Lower lobe of right lung (tissue), 2 donors: ENCODE results near the gene RTL10. TPM values are rescaled to one million over a fixed set of nuclear protein-coding genes. Genes with fewer than 3 reads are reported as not detected.

ENCODE experiments used
- ATAC-seq, 2 donors: fragments of 200-7000 bp; cut with Tn5 transposase; one replicate each; pipeline ENCODE4 v1.9.1; 2020 to 2022; ENCODE audit warnings: mild to moderate bottlenecking in 2 of 2, moderate library complexity in 2 of 2
- DNase-seq: peaks from one replicate; pipeline ENCODE4 v3.0.0-alpha.2; 2020
- H3K27ac ChIP-seq: fragments of 200-600 bp; one replicate; pipeline ENCODE4 v1.8.0; 2022
- H3K27me3 ChIP-seq: fragments of 200-600 bp; one replicate; pipeline ENCODE4 v1.8.0; 2022; ENCODE audit warnings: low read depth
- H3K36me3 ChIP-seq: fragments of 200-600 bp; one replicate; pipeline ENCODE4 v1.8.0; 2022; ENCODE audit warnings: mild to moderate bottlenecking
- H3K4me1 ChIP-seq: fragments of 200-600 bp; one replicate; pipeline ENCODE4 v1.8.0; 2022
- H3K4me3 ChIP-seq: fragments of 200-600 bp; one replicate; pipeline ENCODE4 v1.8.0; 2022; ENCODE audit warnings: mild to moderate bottlenecking
- H3K9me3 ChIP-seq: fragments of 200-600 bp; one replicate; pipeline ENCODE4 v1.8.0; 2022
- CTCF ChIP-seq: fragments of 200-600 bp; IDR thresholded peaks from one replicate; pipeline ENCODE4 v1.8.0; 2022; ENCODE audit warnings: antibody characterized with exemption, mild to moderate bottlenecking
- intact Hi-C: fragments of 100-400 bp; cut with DNase I; formaldehyde crosslinking; loops from one replicate; pipeline ENCODE4 v1.11.0; 2022
- total RNA-seq: library from RNA; stranded (reverse); fragmentation: NEBNext Ultra II Directional; extraction: Animal tissue kit (Norgen Biotek cat#: 25700); gene quantifications from one replicate; pipeline ENCODE4 v1.2.1, GENCODE V29; 2021
- donor health status: DM: no; HTN: yes; CAD: no; lungs with severe emphysema.

Gene RTL10
- total RNA-seq, 1 donor from 2014 or later: 24.3 TPM

GRCh38 chr22:19875531-19876313 is 21.0 kb upstream of the RTL10 start:
- ATAC-seq (no peak), DNase-seq (peak; percentile 45)
- H3K4me3 ChIP-seq: no peak overlapping the region
- H3K27ac ChIP-seq: no peak overlapping the region
- H3K4me1 ChIP-seq: peaks cover 32% of the 10 kb centered on the region
- no peaks in the 10 kb centered on the region for H3K9me3 ChIP-seq
- intact Hi-C loops: no loop called here
- no peak for TF ChIP-seq CTCF
- H3K27me3 ChIP-seq: no peaks in the 10 kb centered on the region
- peaks cover 13% of the 10 kb centered on the region for H3K36me3 ChIP-seq

- TF ChIP-seq CTCF: no peak
- H3K36me3 ChIP-seq: peaks cover 13% of the 10 kb centered on the region
- H3K4me1 ChIP-seq: peaks cover 32% of the 10 kb centered on the region
- H3K4me3 ChIP-seq: no peak overlapping the region
- peak overlapping the region; percentile 67 for H3K27ac ChIP-seq
- no peaks in the 10 kb centered on the region for H3K27me3 ChIP-seq
- ATAC-seq (no peak), DNase-seq (no peak)
- intact Hi-C loops: no loop called here
- no peaks in the 10 kb centered on the region for H3K9me3 ChIP-seq
Observed at GRCh38 chr22:19875061-19875530, 20.4 kb upstream of the RTL10 start.

- Histone ChIP-seq H3K27me3 (no peaks in the 10 kb centered on the region), H3K9me3 (no peaks in the 10 kb centered on the region), H3K36me3 (peaks cover 13% of the 10 kb centered on the region), H3K4me3 (peak overlapping the region; percentile 11), H3K4me1 (peaks cover 32% of the 10 kb centered on the region), H3K27ac (peak overlapping the region; percentile 67)
- no peak for TF ChIP-seq CTCF
- ATAC-seq: peak; percentile 85 to 91
- intact Hi-C loops: no loop called here
- DNase-seq: peak; percentile 90
Observed at GRCh38 chr22:19874307-19875060, 19.8 kb upstream of the RTL10 start.

- Histone ChIP-seq H3K36me3 (peaks cover 13% of the 10 kb centered on the region), H3K27me3 (no peaks in the 10 kb centered on the region), H3K9me3 (no peaks in the 10 kb centered on the region), H3K4me3 (no peak overlapping the region), H3K4me1 (peaks cover 32% of the 10 kb centered on the region), H3K27ac (peak overlapping the region; percentile 67)
- ATAC-seq: no peak
- no peak for TF ChIP-seq CTCF
- intact Hi-C loops: no loop called here
- peak; percentile 38 for DNase-seq
Observed at GRCh38 chr22:19873960-19874306, 19.3 kb upstream of the RTL10 start.

GRCh38 chr22:19873138-19873959 is 18.7 kb upstream of the RTL10 start:
- H3K4me1 ChIP-seq: peaks cover 32% of the 10 kb centered on the region
- TF ChIP-seq CTCF: no peak
- peak; percentile 20 to 40 for ATAC-seq
- peaks cover 9% of the 10 kb centered on the region for H3K36me3 ChIP-seq
- H3K27ac ChIP-seq: peak overlapping the region; percentile 67
- intact Hi-C loops: no loop called here
- no peaks in the 10 kb centered on the region for H3K9me3 ChIP-seq
- peak; percentile 49 for DNase-seq
- no peaks in the 10 kb centered on the region for H3K27me3 ChIP-seq
- no peak overlapping the region for H3K4me3 ChIP-seq
